CD8-positive, alpha-beta memory T cell (primary cell): Measurements from ENCODE around the gene CLDN5. TPM values are rescaled to one million over a fixed set of nuclear protein-coding genes. Genes with fewer than 3 reads are reported as not detected.

Source experiments
- CTCF ChIA-PET: fragments of 350-600 bp; sonication (Branson Sonifier 250); formaldehyde crosslinking; loops from one replicate; lab custom pipeline; 2021; ENCODE audit warnings: antibody characterized with exemption; lab: Charles Lee
- POLR2A ChIA-PET: fragments of 350-600 bp; sonication (Branson Sonifier 250); formaldehyde crosslinking; loops from one replicate; lab custom pipeline; 2021; ENCODE audit warnings: antibody characterized with exemption; lab: Charles Lee
- DNase-seq, 5 donors: peaks; one replicate each; pipeline versions ENCODE4 v3.0.0 to v3.0.0-alpha.2; 2020 to 2022; ENCODE audit warnings: mixed read lengths in 1 of 5
- H3K27ac ChIP-seq: one replicate; pipeline ENCODE4 v1.7.0; 2013; ENCODE audit warnings: low read depth, mild to moderate bottlenecking, low read length, moderate library complexity
- H3K27me3 ChIP-seq: 2 replicates; pipeline ENCODE4 v1.7.0; 2013; ENCODE audit warnings: low read length, mild to moderate bottlenecking; ENCODE audit not compliant: insufficient read depth, poor library complexity, severe bottlenecking
- H3K36me3 ChIP-seq: 2 replicates; pipeline ENCODE4 v1.7.0; 2013; ENCODE audit warnings: mild to moderate bottlenecking, low read length, moderate library complexity; ENCODE audit not compliant: insufficient read depth
- H3K4me1 ChIP-seq: 2 replicates; pipeline ENCODE4 v1.7.0; 2013; ENCODE audit warnings: mild to moderate bottlenecking, low read length, moderate library complexity; ENCODE audit not compliant: insufficient read depth
- H3K4me3 ChIP-seq: 2 replicates; pipeline ENCODE4 v1.7.0; 2013; ENCODE audit warnings: mild to moderate bottlenecking, low read length
- H3K9me3 ChIP-seq: 2 replicates; pipeline ENCODE4 v1.7.0; 2013; ENCODE audit warnings: mild to moderate bottlenecking, low read length
- H3K27ac Mint-ChIP-seq, 8 donors: one replicate each; pipeline ENCODE4 v1.8.0; 2020 to 2021; ENCODE audit warnings: mixed read lengths in 8 of 8, mild to moderate bottlenecking in 6 of 8, inconsistent platforms in 3 of 8, moderate library complexity in 3 of 8
- H3K27me3 Mint-ChIP-seq, 2 donors: one replicate each; pipeline ENCODE4 v1.8.0; 2020 to 2021; ENCODE audit warnings: mixed read lengths in 2 of 2, mild to moderate bottlenecking in 1 of 2, moderate library complexity in 1 of 2
- H3K36me3 Mint-ChIP-seq, 3 donors: one replicate each; pipeline ENCODE4 v1.8.0; 2020 to 2021; ENCODE audit warnings: mixed read lengths in 3 of 3, inconsistent platforms in 1 of 3, mild to moderate bottlenecking in 1 of 3
- H3K4me1 Mint-ChIP-seq, 3 donors: one replicate each; pipeline ENCODE4 v1.8.0; 2020 to 2021; ENCODE audit warnings: mixed read lengths in 3 of 3, inconsistent platforms in 1 of 3, mild to moderate bottlenecking in 1 of 3
- H3K4me3 Mint-ChIP-seq, 7 donors: one replicate each; pipeline ENCODE4 v1.8.0; 2020 to 2021; ENCODE audit warnings: mixed read lengths in 7 of 7, mild to moderate bottlenecking in 6 of 7, moderate library complexity in 4 of 7, inconsistent platforms in 2 of 7
- H3K9me3 Mint-ChIP-seq, 5 donors: one replicate each; pipeline ENCODE4 v1.8.0; 2020 to 2022; ENCODE audit warnings: mixed read lengths in 5 of 5, mild to moderate bottlenecking in 3 of 5, moderate library complexity in 2 of 5, inconsistent platforms in 1 of 5
- polyA plus RNA-seq: library from polyadenylated mRNA; unstranded; fragments of 300-500 nt; fragmentation: Illumina TruSeq; gene quantifications from one replicate; pipeline ENCODE4 v1.2.3, GENCODE V29; 2021
- total RNA-seq, 2 experiments: library from RNA; stranded (reverse); gene quantifications; one replicate each; pipeline ENCODE4 v1.2.3, GENCODE V29; 2021

The CLDN5 gene
- total and polyA plus RNA-seq, 3 experiments from 2014 or later, result not detected

DNA sequence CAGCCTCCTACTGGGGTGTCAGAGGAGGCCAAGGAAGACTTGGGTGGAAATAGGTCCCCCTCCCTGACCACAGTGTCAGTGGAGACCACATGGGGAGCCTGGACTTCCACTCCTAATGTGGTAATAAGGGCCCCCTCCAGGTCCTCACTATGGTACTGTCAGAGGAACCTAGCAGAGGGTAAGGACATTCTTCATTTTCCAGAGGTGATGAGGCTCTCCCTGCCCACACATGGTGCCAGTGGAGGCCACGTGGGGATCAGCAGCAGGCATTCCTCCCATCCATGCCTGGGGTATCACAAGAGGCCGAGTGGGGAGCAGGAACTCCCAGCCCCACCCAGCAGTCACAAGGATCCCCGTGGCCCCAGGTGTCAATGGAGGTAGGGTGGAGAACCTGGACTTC is 6.5 kb upstream of the CLDN5 start:
- no peak overlapping the region for H3K27ac ChIP-seq
- H3K4me1 ChIP-seq, result no peaks in the 10 kb centered on the region
- H3K4me3 ChIP-seq, result no peak overlapping the region
- Mint-ChIP-seq H3K4me3 (no peak overlapping the region), H3K36me3 (no peaks in the 10 kb centered on the region), H3K27me3 (peaks cover 23 to 26% of the 10 kb centered on the region in 2 donors), H3K27ac (no peak overlapping the region), H3K9me3 (no peaks in the 10 kb centered on the region), H3K4me1 (no peaks in the 10 kb centered on the region)
- no peaks in the 10 kb centered on the region for H3K36me3 ChIP-seq
- ChIA-PET CTCF (no interaction called here), POLR2A (no interaction called here)
- no peak for DNase-seq
- peaks cover 3% of the 10 kb centered on the region for H3K27me3 ChIP-seq
- H3K9me3 ChIP-seq, result no peaks in the 10 kb centered on the region

DNA sequence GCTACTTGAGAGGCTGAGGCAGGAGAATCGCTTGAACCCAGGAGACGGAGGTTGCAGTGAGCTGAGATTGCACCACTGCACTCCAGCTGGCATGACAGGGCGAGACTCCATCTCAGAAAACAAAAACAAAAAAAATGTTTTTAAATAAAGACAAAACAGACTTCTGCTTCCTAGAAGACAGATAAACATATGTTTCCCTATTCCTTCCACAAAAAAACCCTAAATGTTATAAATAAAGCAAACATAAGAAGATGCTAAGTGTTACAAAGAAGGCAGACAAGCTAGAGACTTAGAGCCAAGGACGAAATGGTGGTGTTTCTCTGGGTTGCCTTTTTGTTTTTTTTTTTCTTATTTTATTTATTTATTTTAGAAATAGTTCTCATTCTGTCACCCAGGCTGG is 5.6 kb upstream of the CLDN5 start:
- no peaks in the 10 kb centered on the region for H3K36me3 Mint-ChIP-seq
- POLR2A ChIA-PET, result interaction anchor here (0.5 kb wide), 1 partner anchor 16 kb away, joined by 3 read pairs; no protein-coding TSS in a partner anchor

DNA sequence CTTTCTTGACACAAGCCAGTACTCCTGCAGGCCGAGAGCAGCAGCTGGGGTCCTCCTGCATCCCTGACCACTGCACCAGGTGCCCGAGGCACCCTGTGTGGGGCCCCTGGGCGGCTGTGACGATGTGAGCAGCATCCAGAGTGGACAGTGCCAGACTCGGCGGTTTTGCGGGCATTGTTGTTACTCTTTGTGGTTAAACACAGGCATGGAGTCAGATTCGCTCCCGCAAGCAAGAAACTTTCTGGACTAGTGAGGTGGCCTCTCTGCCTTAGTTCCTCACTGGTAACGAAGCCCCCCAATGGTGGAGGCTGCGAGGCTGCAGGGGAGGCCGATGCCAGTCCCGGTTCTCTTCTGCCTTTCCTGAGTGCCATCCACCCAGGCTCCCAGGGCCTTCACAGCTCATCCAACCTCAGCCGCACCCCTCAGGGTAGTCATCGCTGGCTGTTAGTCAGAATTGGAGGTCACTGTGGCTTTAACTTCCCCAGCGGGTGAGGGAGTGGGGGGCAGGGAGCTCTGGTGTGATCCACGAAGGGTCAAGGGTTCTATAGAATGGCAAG is 3.7 kb upstream of the CLDN5 start:
- Histone ChIP-seq H3K27me3 (peaks cover 7% of the 10 kb centered on the region), H3K9me3 (no peaks in the 10 kb centered on the region), H3K4me1 (no peaks in the 10 kb centered on the region), H3K4me3 (no peak overlapping the region), H3K36me3 (no peaks in the 10 kb centered on the region), H3K27ac (no peak overlapping the region)
- H3K36me3 Mint-ChIP-seq, result no peaks in the 10 kb centered on the region
- H3K27me3 Mint-ChIP-seq, result peaks cover 22 to 32% of the 10 kb centered on the region in 2 donors
- DNase-seq, result no peak
- H3K4me1 Mint-ChIP-seq, result peaks cover 0 to 7% (median 1%) of the 10 kb centered on the region in 3 donors
- H3K9me3 Mint-ChIP-seq, result no peaks in the 10 kb centered on the region
- no peak overlapping the region for H3K4me3 Mint-ChIP-seq
- no peak overlapping the region for H3K27ac Mint-ChIP-seq
- ChIA-PET POLR2A (no interaction called here), CTCF (no interaction called here)

More for the DNA sequence above, 5.6 kb upstream of the CLDN5 start:
- no peak overlapping the region for H3K27ac Mint-ChIP-seq
- H3K4me3 ChIP-seq, result no peak overlapping the region
- H3K4me3 Mint-ChIP-seq, result no peak overlapping the region
- CTCF ChIA-PET, result no interaction called here
- peaks cover 20 to 25% of the 10 kb centered on the region in 2 donors for H3K27me3 Mint-ChIP-seq
- DNase-seq, result no peak
- no peaks in the 10 kb centered on the region for H3K9me3 ChIP-seq
- H3K27ac ChIP-seq, result no peak overlapping the region
- peaks cover 7% of the 10 kb centered on the region for H3K27me3 ChIP-seq
- H3K36me3 ChIP-seq, result no peaks in the 10 kb centered on the region
- H3K4me1 Mint-ChIP-seq, result peaks cover 0 to 2% (median under 1%) of the 10 kb centered on the region in 3 donors
- no peaks in the 10 kb centered on the region for H3K4me1 ChIP-seq
- H3K9me3 Mint-ChIP-seq, result no peaks in the 10 kb centered on the region

DNA sequence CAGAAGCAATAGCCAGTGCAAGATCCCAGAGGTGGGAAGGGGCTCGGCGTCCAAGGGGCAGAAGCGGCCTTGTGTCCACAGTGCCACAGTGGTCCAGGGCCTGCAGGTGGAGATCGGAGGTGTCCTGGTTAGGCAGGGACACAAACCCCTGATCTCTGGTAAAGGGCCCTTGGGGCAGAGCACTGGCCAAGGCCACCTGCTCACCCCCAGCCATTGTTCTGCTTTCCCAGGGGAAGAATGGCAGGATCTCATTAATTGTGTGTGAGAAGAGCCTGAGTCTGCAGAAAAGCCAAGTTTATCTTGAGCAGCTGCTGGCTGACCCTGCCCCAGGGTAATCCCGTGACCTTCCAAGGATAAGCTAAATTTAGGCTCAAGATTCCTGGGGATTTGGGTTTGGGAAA is 3.1 kb upstream of the CLDN5 start:
- Histone ChIP-seq H3K27ac (no peak overlapping the region), H3K9me3 (no peaks in the 10 kb centered on the region)
- H3K27me3 Mint-ChIP-seq, result peaks cover 22 to 32% of the 10 kb centered on the region in 2 donors

DNA sequence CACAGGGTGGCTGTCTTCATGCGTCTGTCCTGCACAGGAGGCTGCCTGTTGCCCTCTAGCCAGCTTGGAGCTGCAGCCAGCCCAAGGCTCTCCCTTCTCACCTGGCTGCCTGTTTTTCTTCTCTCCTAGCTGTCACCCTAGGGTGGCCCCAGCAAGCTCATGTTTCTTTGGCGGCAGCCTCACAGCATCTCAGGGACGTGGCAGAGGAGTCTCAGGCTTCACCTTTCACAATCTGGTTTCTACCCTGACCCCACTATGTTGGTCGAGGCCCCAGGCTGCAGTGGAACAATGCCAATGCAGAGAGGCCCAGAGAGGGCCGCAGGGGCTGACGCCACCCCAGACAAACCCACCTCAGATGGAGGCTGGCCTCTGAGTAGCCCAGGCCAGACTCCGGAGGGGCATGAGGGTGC is 2.5 kb upstream of the CLDN5 start:
- H3K27ac Mint-ChIP-seq, result no peak overlapping the region
- POLR2A ChIA-PET, result no interaction called here

More for the DNA sequence above, 3.1 kb upstream of the CLDN5 start:
- ChIA-PET CTCF (no interaction called here), POLR2A (no interaction called here)
- no peak for DNase-seq
- peaks cover 7% of the 10 kb centered on the region for H3K27me3 ChIP-seq
- Mint-ChIP-seq H3K36me3 (no peaks in the 10 kb centered on the region), H3K27ac (no peak overlapping the region), H3K4me3 (no peak overlapping the region), H3K9me3 (no peaks in the 10 kb centered on the region), H3K4me1 (peaks cover 0 to 7% (median 2%) of the 10 kb centered on the region in 3 donors)
- no peak overlapping the region for H3K4me3 ChIP-seq
- no peaks in the 10 kb centered on the region for H3K36me3 ChIP-seq
- no peaks in the 10 kb centered on the region for H3K4me1 ChIP-seq

DNA sequence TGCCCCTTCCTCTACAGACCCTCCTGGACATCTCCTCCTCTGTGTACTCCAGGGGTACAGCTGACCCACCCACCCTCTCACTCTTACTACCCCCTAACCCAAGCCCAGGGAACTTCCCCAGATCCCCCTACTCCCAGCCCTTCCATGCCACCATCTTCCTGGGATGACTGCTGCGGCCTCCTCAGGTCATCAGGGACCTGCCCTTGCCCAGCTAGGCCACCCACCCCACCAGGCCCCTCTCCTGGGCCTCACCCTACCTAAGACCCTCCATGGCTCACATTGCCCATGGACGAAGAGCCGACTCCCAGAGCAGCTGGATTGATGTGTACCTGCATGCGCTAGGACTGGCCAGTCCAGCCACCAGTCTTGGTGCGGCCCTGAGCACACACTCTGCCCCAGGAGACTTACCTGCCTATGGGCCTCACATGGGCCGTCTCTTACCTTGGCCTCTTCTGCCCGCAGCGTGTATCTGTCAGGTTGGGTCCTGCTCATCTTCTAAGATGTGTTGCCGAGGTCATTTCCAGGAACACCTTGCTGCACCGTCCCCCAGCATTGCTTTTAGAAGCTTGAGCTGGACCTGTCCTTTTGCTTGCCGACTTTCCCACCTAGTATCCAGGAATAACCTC is 2.0 kb upstream of the CLDN5 start:
- ChIA-PET CTCF (no interaction called here), POLR2A (no interaction called here)
- Mint-ChIP-seq H3K27me3 (peaks cover 22 to 32% of the 10 kb centered on the region in 2 donors), H3K27ac (peak overlapping the region in 1 of 8 donors; percentile 55), H3K36me3 (no peaks in the 10 kb centered on the region), H3K4me1 (peaks cover 0 to 7% (median 2%) of the 10 kb centered on the region in 3 donors), H3K9me3 (no peaks in the 10 kb centered on the region), H3K4me3 (peak overlapping the region in 1 of 7 donors; percentile 51)
- H3K36me3 ChIP-seq, result no peaks in the 10 kb centered on the region
- no peak overlapping the region for H3K4me3 ChIP-seq
- H3K4me1 ChIP-seq, result no peaks in the 10 kb centered on the region
- no peak overlapping the region for H3K27ac ChIP-seq
- peaks cover 7% of the 10 kb centered on the region for H3K27me3 ChIP-seq
- no peaks in the 10 kb centered on the region for H3K9me3 ChIP-seq
- DNase-seq, result no peak

More for the DNA sequence above, 2.5 kb upstream of the CLDN5 start:
- H3K36me3 Mint-ChIP-seq, result no peaks in the 10 kb centered on the region
- peaks cover 22 to 32% of the 10 kb centered on the region in 2 donors for H3K27me3 Mint-ChIP-seq
- no peaks in the 10 kb centered on the region for H3K9me3 Mint-ChIP-seq
- H3K4me3 ChIP-seq, result no peak overlapping the region
- DNase-seq, result no peak
- H3K27me3 ChIP-seq, result peaks cover 7% of the 10 kb centered on the region
- H3K27ac ChIP-seq, result no peak overlapping the region
- H3K4me1 ChIP-seq, result no peaks in the 10 kb centered on the region
- peaks cover 0 to 7% (median 2%) of the 10 kb centered on the region in 3 donors for H3K4me1 Mint-ChIP-seq
- H3K36me3 ChIP-seq, result no peaks in the 10 kb centered on the region
- CTCF ChIA-PET, result no interaction called here
- no peaks in the 10 kb centered on the region for H3K9me3 ChIP-seq
- H3K4me3 Mint-ChIP-seq, result no peak overlapping the region

DNA sequence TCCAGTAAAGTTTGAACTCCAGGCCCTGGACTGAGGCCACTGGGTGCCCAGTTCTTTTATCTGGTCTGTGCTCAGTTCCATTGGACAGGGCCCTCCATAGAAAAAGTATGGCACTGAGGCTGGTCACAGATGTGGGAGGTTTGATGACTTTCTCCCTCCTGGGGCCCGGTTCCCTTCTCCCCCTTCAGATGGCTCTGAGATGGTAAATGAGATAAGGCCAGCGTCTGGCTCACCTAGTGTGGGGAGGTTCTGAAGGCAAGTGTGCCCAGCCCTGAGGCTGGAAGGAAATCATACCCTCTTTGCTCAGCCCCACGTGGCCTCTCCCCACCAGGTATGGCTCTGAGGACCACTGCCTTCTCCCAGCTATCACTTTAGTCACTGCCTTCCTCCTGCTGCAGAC is 1.5 kb upstream of the CLDN5 start:
- H3K4me1 Mint-ChIP-seq, result peaks cover 0 to 7% (median 2%) of the 10 kb centered on the region in 3 donors
- Histone ChIP-seq H3K4me1 (no peaks in the 10 kb centered on the region), H3K27me3 (peaks cover 7% of the 10 kb centered on the region), H3K27ac (no peak overlapping the region), H3K36me3 (no peaks in the 10 kb centered on the region), H3K9me3 (no peaks in the 10 kb centered on the region), H3K4me3 (no peak overlapping the region)
- H3K27me3 Mint-ChIP-seq, result peaks cover 22 to 32% of the 10 kb centered on the region in 2 donors
- no peaks in the 10 kb centered on the region for H3K36me3 Mint-ChIP-seq
- no peaks in the 10 kb centered on the region for H3K9me3 Mint-ChIP-seq
- no peak overlapping the region for H3K4me3 Mint-ChIP-seq
- H3K27ac Mint-ChIP-seq, result peak overlapping the region in 2 of 8 donors; percentile 55 to 75
- no peak for DNase-seq
- ChIA-PET POLR2A (no interaction called here), CTCF (no interaction called here)

DNA sequence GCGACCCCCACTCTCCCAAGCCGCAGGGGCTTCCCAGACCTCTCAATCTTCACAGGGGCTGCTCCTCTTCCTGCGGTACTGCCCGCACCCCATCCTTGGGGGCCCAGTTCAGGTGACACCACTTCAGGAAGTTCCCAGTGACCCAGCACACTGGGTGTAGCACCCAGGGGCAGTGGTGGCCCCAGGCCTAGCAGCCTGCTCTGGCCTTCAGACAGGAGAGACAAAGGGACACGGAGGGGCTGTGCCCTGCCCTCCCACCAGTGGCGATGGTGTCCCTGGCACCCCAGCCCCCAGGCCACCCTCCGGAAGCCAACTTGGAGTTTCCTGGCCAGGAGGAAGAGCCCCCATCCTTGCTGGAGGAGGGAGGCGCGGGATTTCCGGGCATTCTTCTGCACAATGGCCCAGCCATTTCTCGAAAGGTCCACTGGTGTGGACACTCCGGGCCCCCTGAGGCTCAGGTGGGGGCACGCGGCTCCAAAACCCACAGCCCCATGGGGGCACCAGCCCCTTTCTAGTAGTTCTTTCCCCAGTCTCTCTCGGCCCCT is 978 bp upstream of the CLDN5 start:
- POLR2A ChIA-PET, result no interaction called here
- no peaks in the 10 kb centered on the region for H3K4me1 ChIP-seq
- H3K27me3 Mint-ChIP-seq, result peaks cover 18 to 32% of the 10 kb centered on the region in 2 donors
- DNase-seq, result no peak
- peaks cover 7% of the 10 kb centered on the region for H3K27me3 ChIP-seq
- CTCF ChIA-PET, result no interaction called here
- no peaks in the 10 kb centered on the region for H3K36me3 ChIP-seq
- no peaks in the 10 kb centered on the region for H3K36me3 Mint-ChIP-seq
- no peak overlapping the region for H3K4me3 Mint-ChIP-seq
- H3K4me3 ChIP-seq, result no peak overlapping the region
- H3K27ac Mint-ChIP-seq, result no peak overlapping the region
- no peak overlapping the region for H3K27ac ChIP-seq
- H3K9me3 Mint-ChIP-seq, result no peaks in the 10 kb centered on the region
- H3K9me3 ChIP-seq, result no peaks in the 10 kb centered on the region
- H3K4me1 Mint-ChIP-seq, result peaks cover 0 to 7% (median 2%) of the 10 kb centered on the region in 3 donors
